HepG2 (cell line): ENCODE results near the gene PIK3CB. TPM values are rescaled to one million over a fixed set of nuclear protein-coding genes. Genes with fewer than 3 reads are reported as not detected.

Experiments
- ATAC-seq: fragments of 200-7000 bp; cut with Tn5 transposase; 3 replicates; pipeline ENCODE4 v1.9.1; 2020; ENCODE audit warnings: mild to moderate bottlenecking, moderate library complexity
- BruUV-seq: library from RNA; stranded (reverse); fragments of 400-500 nt; replicated peaks from 2 replicates; lab custom pipeline; 2021; lab: Mats Ljungman, UMichigan
- CTCF ChIA-PET: fragments of 300-600 bp; formaldehyde crosslinking; extraction: SDS; loops from one replicate; lab custom pipeline; 2021; ENCODE audit warnings: low total read pairs, inconsistent platforms, low intra/inter-chr PET ratio; lab: Yijun Ruan, JAX
- POLR2A ChIA-PET: fragments of 350-600 bp; sonication (Branson Sonifier 250); formaldehyde crosslinking; loops from one replicate; lab custom pipeline; 2020; ENCODE audit warnings: antibody characterized with exemption, inconsistent platforms; lab: Yijun Ruan, JAX
- DNase-seq: peaks from one replicate; pipeline ENCODE4 v3.0.0-alpha.2; 2015; ENCODE audit warnings: low spot score
- FAIRE-seq: peaks from 3 replicates; lab custom pipeline; 2011; peaks lifted over from hg19 to GRCh38; lab: Jason Lieb, UNC
- H2AFZ ChIP-seq: one replicate; pipeline ENCODE4 v1.6.1; 2011; ENCODE audit warnings: low read length, inconsistent platforms
- H3K27ac ChIP-seq: fragments of 300-600 bp; 3 replicates; pipeline ENCODE4 v1.8.0; 2011; ENCODE audit warnings: mixed run types, mild to moderate bottlenecking, mixed read lengths, low read length, inconsistent platforms; ENCODE audit not compliant: insufficient read depth; ENCODE audit errors: extremely low read length
- H3K27me3 ChIP-seq, 2 experiments: fragments of 200-600 bp in 1 of 2; 2 replicates in 1 of 2; 3 replicates in 1 of 2; pipeline versions ENCODE4 v1.6.0 to v1.8.0; 2011; ENCODE audit warnings: low read length in 2 of 2, mild to moderate bottlenecking in 2 of 2, moderate library complexity in 2 of 2, inconsistent platforms in 1 of 2; ENCODE audit not compliant: insufficient read depth in 2 of 2, control insufficient read depth in 1 of 2
- H3K36me3 ChIP-seq, 2 experiments: fragments of 200-600 bp in 1 of 2; replicated peaks in 1 of 2; 2 replicates in 1 of 2; 3 replicates in 1 of 2; pipeline versions ENCODE4 v1.5.1 to v1.8.0; 2011; ENCODE audit warnings: low read length in 2 of 2, inconsistent platforms in 1 of 2; ENCODE audit not compliant: insufficient read depth in 2 of 2, control insufficient read depth in 1 of 2
- H3K4me1 ChIP-seq: 2 replicates; pipeline ENCODE4 v1.5.1; 2012; ENCODE audit warnings: low read length, inconsistent platforms; ENCODE audit not compliant: insufficient read depth
- H3K4me2 ChIP-seq: 2 replicates; pipeline ENCODE4 v1.6.0; 2011; ENCODE audit warnings: low read depth, low read length, inconsistent platforms
- H3K4me3 ChIP-seq, 3 experiments: fragments of 200-600 bp in 1 of 3; sonication (generic), shearing (Covaris generic) in 1 of 3; replicated peaks in 1 of 3; 2 replicates each; pipeline ENCODE4 v1.5.1; 2011 to 2016; ENCODE audit warnings: low read length in 3 of 3, inconsistent platforms in 2 of 3, low read depth in 2 of 3, mild to moderate bottlenecking in 2 of 3, control low read depth in 1 of 3, mixed read lengths in 1 of 3; ENCODE audit not compliant: insufficient read depth in 1 of 3
- H3K79me2 ChIP-seq: one replicate; pipeline ENCODE4 v1.6.1; 2011; ENCODE audit warnings: low read length, inconsistent platforms; ENCODE audit not compliant: insufficient read depth
- H3K9ac ChIP-seq: 2 replicates; pipeline ENCODE4 v1.6.0; 2011; ENCODE audit warnings: mild to moderate bottlenecking, low read depth, low read length, inconsistent platforms; ENCODE audit not compliant: insufficient read depth
- H3K9me3 ChIP-seq: 2 replicates; pipeline ENCODE4 v1.5.1; 2012; ENCODE audit warnings: mild to moderate bottlenecking, low read length
- H4K20me1 ChIP-seq: 2 replicates; pipeline ENCODE4 v1.6.0; 2011; ENCODE audit warnings: inconsistent platforms, mild to moderate bottlenecking, low read length, moderate library complexity; ENCODE audit not compliant: insufficient read depth
- ARNTL ChIP-seq: sonication (generic); formaldehyde crosslinking; IDR thresholded peaks from 2 replicates; pipeline ENCODE4 v1.4.0; 2020; ENCODE audit warnings: mild to moderate bottlenecking, missing genetic modification reagents
- FOXJ3 ChIP-seq: sonication (generic); formaldehyde crosslinking; IDR thresholded peaks from 2 replicates; pipeline ENCODE4 v1.4.0; 2020; ENCODE audit warnings: missing genetic modification reagents, mild to moderate bottlenecking, borderline replicate concordance
- KAT2B ChIP-seq: fragments of 150-350 bp; IDR thresholded peaks from 2 replicates; pipeline ENCODE4 v1.6.1; 2014; ENCODE audit warnings: low read depth, low read length, borderline replicate concordance
- KLF11 ChIP-seq: IDR thresholded peaks from 2 replicates; pipeline ENCODE4 v1.6.1; 2016; ENCODE audit warnings: missing compliant biosample characterization
- KLF13 ChIP-seq: sonication (generic); formaldehyde crosslinking; IDR thresholded peaks from 2 replicates; pipeline ENCODE4 v1.4.0; 2020; ENCODE audit warnings: mild to moderate bottlenecking, missing genetic modification reagents
- MYNN ChIP-seq: sonication (generic); formaldehyde crosslinking; IDR thresholded peaks from 2 replicates; pipeline ENCODE4 v1.4.0; 2020; ENCODE audit warnings: mild to moderate bottlenecking, low read depth, missing genetic modification reagents
- SALL2 ChIP-seq: sonication (generic); formaldehyde crosslinking; IDR thresholded peaks from 2 replicates; pipeline ENCODE4 v1.8.1; 2023; ENCODE audit warnings: mild to moderate bottlenecking, missing genetic modification reagents, inconsistent platforms
- SMAD3 ChIP-seq: sonication (generic); formaldehyde crosslinking; IDR thresholded peaks from 2 replicates; pipeline ENCODE4 v1.4.0; 2020; ENCODE audit warnings: missing genetic modification reagents
- ZNF263 ChIP-seq: sonication (generic); formaldehyde crosslinking; IDR thresholded peaks from 2 replicates; pipeline ENCODE4 v1.4.0; 2020; ENCODE audit warnings: missing genetic modification reagents
- ZNF343 ChIP-seq: sonication (generic); formaldehyde crosslinking; IDR thresholded peaks from 2 replicates; pipeline ENCODE4 v1.4.0; 2020; ENCODE audit warnings: mild to moderate bottlenecking, missing genetic modification reagents
- ZNF556 ChIP-seq: sonication (generic); formaldehyde crosslinking; IDR thresholded peaks from 2 replicates; pipeline ENCODE4 v1.4.0; 2020; ENCODE audit warnings: mild to moderate bottlenecking, missing genetic modification reagents, borderline replicate concordance
- ZNF562 ChIP-seq: sonication (generic); formaldehyde crosslinking; IDR thresholded peaks from 2 replicates; pipeline ENCODE4 v1.8.0; 2022; ENCODE audit warnings: missing genetic modification reagents, borderline replicate concordance
- ZNF749 ChIP-seq: sonication (generic); formaldehyde crosslinking; IDR thresholded peaks from 2 replicates; pipeline ENCODE4 v1.8.0; 2022; ENCODE audit warnings: mild to moderate bottlenecking, missing genetic modification reagents, moderate library complexity, borderline replicate concordance
- ZNF773 ChIP-seq: sonication (generic); formaldehyde crosslinking; IDR thresholded peaks from 2 replicates; pipeline ENCODE4 v1.4.0; 2020; ENCODE audit warnings: missing genetic modification reagents, borderline replicate concordance
- WGBS: methylation state at CpG from one replicate; pipeline ENCODE4 v1.1.6; 2017; ENCODE audit warnings: low lambda C conversion rate; 5-methylcytosine and 5-hydroxymethylcytosine counted together
- in situ Hi-C: cut with HindIII; loops from 2 replicates; pipeline ENCODE4 v1.10.0; 2017; ENCODE audit warnings: low pct_unique_long_range_greater_than_20kb; ENCODE audit not compliant: extremely low pct_ligation_motif_present
- intact Hi-C: fragments of 100-400 bp; cut with micrococcal nuclease; formaldehyde crosslinking; loops from one replicate; pipeline ENCODE4 v1.10.0; 2022; ENCODE audit not compliant: unreplicated experiment
- polyA plus RNA-seq, 8 experiments: library from polyadenylated mRNA; depleted of rRNA in 3 of 8; stranded (reverse) in 7 of 8; unstranded in 1 of 8; fragments of >200 nt; fragmentation: Illumina TruSeq in 4 of 8; extraction: Trizol in 4 of 8; gene quantifications; 2 replicates each; pipeline versions ENCODE4 v1.2.1 to v1.2.3, GENCODE V29; 2011 to 2016; ENCODE audit warnings: low read depth in 4 of 8, missing spikeins in 1 of 8, mixed read lengths in 1 of 8; ENCODE audit not compliant: insufficient read depth in 1 of 8
- total RNA-seq, 5 experiments: library from RNA; depleted of rRNA; stranded (reverse); fragments of >200 nt; fragmentation: Illumina TruSeq; extraction: Trizol; gene quantifications; 2 replicates each; pipeline ENCODE4 v1.2.3, GENCODE V29; 2016; ENCODE audit warnings: low read depth in 1 of 5

Gene PIK3CB
- total and polyA plus RNA-seq, 2 of the 13 experiments (the other 11 are each of a cell fraction or from before 2014, with no cell fraction given): 6.6 to 18.7 TPM

DNA sequence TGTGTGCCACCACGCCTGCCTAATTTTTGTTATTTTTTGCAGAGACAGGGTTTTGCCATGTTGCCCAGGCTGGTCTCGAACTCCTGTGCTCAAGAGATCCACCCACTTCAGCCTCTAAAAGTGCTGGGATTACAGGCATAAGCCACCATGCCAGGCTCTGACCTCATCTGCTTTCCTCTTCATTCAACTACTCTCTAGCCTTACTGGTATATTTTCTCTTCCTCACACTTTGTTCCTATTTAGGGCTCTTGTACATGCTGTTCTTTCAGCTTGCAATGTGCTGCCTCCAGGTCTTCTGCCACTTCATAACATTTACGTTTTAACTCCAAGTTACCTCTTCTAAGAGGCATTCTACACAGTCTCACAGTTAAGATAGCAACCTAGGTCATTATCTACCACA lies 34.9 kb downstream of the PIK3CB start:
- POLR2A ChIA-PET: no interaction called here
- Histone ChIP-seq H3K4me2 (no peak overlapping the region), H3K4me1 (peaks cover 36% of the 10 kb centered on the region), H3K9me3 (no peaks in the 10 kb centered on the region), H4K20me1 (peaks cover 17% of the 10 kb centered on the region), H3K27ac (no peak overlapping the region), H2AFZ (no peak overlapping the region), H3K79me2 (peaks cover 76% of the 10 kb centered on the region), H3K27me3 (no peaks in the 10 kb centered on the region), H3K36me3 (0 out of 5 replicates have a peak, but pooled peaks cover 0 to 3% of the 10 kb centered on the region in 2 experiments), H3K9ac (no peak overlapping the region), H3K4me3 (no peak overlapping the region)
- ATAC-seq (no peak), DNase-seq (no peak), FAIRE-seq (no peak)
- intact Hi-C loops (no loop called here), in situ Hi-C loops (no loop called here)
- no TSS peak for BruUV-seq
- over 99% methylated on average over 3 of the region's 3 CpGs for WGBS
- TF ChIP-seq ZNF562 (CRISPR knock-in tag) (no peak), ZNF773 (CRISPR knock-in tag) (no peak), SALL2 (CRISPR knock-in tag) (no peak), ZNF263 (CRISPR knock-in tag) (no peak), KLF11 (CRISPR knock-in tag) (no peak), ARNTL (no peak), ZNF749 (CRISPR knock-in tag) (no peak), KLF13 (CRISPR knock-in tag) (no peak), FOXJ3 (no peak), SMAD3 (CRISPR knock-in tag) (no peak), MYNN (no peak), KAT2B (no peak), ZNF556 (CRISPR knock-in tag) (no peak), ZNF343 (CRISPR knock-in tag) (no peak)
- CTCF ChIA-PET: no interaction called here
